ENCODE measurements around the gene ERICH4.

ERICH4 gene

GRCh38 chr19:41426952-41427646, 15.9 kb upstream of the ERICH4 start, which contains the start of gene B3GNT8:
TSS of gene B3GNT8 (minus strand) at chr19:41427374. CDS start at chr19:41426778, 596 bp downstream.
- H3K4me3 ChIP-seq (replicated peaks; ENCODE audit: low read depth, low read length), result peak within 1 kb of the TSS; percentile 30
- peaks cover 24% of the 10 kb centered on the region for H3K36me3 ChIP-seq (ENCODE audit: control insufficient read depth, insufficient read depth, low read length)

GRCh38 chr19:41427647-41428480, 15.1 kb upstream of the ERICH4 start:
- DNase-seq (ENCODE audit: extremely low read depth, insufficient read length), result peak; percentile 40
- Histone ChIP-seq H3K27me3 (replicated peaks; ENCODE audit: control insufficient read depth, insufficient read depth, low read length) (no peaks in the 10 kb centered on the region), H3K36me3 (ENCODE audit: control insufficient read depth, insufficient read depth, low read length) (peaks cover 26% of the 10 kb centered on the region), H3K4me3 (replicated peaks; ENCODE audit: low read depth, low read length) (peak overlapping the region; percentile 30)
- no peak for TF ChIP-seq CTCF (IDR thresholded peaks at IDR 0.05; ENCODE audit: insufficient read depth, low read length, poor library complexity, severe bottlenecking)

More at GRCh38 chr19:41426952-41427646, 15.9 kb upstream of the ERICH4 start, which contains the start of gene B3GNT8:
- DNase-seq (ENCODE audit: extremely low read depth, insufficient read length), result peak; percentile 51
- TF ChIP-seq CTCF (IDR thresholded peaks at IDR 0.05; ENCODE audit: insufficient read depth, low read length, poor library complexity, severe bottlenecking), result no peak
- no peaks in the 10 kb centered on the region for H3K27me3 ChIP-seq (replicated peaks; ENCODE audit: control insufficient read depth, insufficient read depth, low read length)

- Histone ChIP-seq H3K36me3 (ENCODE audit: control insufficient read depth, insufficient read depth, low read length) (peaks cover 26% of the 10 kb centered on the region), H3K27me3 (replicated peaks; ENCODE audit: control insufficient read depth, insufficient read depth, low read length) (no peaks in the 10 kb centered on the region), H3K4me3 (replicated peaks; ENCODE audit: low read depth, low read length) (no peak overlapping the region)
- no peak for DNase-seq (ENCODE audit: extremely low read depth, insufficient read length)
- TF ChIP-seq CTCF (IDR thresholded peaks at IDR 0.05; ENCODE audit: insufficient read depth, low read length, poor library complexity, severe bottlenecking), result no peak
Measured at GRCh38 chr19:41428481-41428859, 14.5 kb upstream of the ERICH4 start.

GRCh38 chr19:41430922-41431321, 12.0 kb upstream of the ERICH4 start:
- no peak for TF ChIP-seq CTCF (IDR thresholded peaks at IDR 0.05; ENCODE audit: insufficient read depth, low read length, poor library complexity, severe bottlenecking)
- Histone ChIP-seq H3K4me3 (replicated peaks; ENCODE audit: low read depth, low read length) (no peak overlapping the region), H3K36me3 (ENCODE audit: control insufficient read depth, insufficient read depth, low read length) (peaks cover 19% of the 10 kb centered on the region), H3K27me3 (replicated peaks; ENCODE audit: control insufficient read depth, insufficient read depth, low read length) (no peaks in the 10 kb centered on the region)
- no peak for DNase-seq (ENCODE audit: extremely low read depth, insufficient read length)

- no peak for DNase-seq (ENCODE audit: extremely low read depth, insufficient read length)
- Histone ChIP-seq H3K4me3 (replicated peaks; ENCODE audit: low read depth, low read length) (no peak overlapping the region), H3K36me3 (ENCODE audit: control insufficient read depth, insufficient read depth, low read length) (peaks cover 19% of the 10 kb centered on the region), H3K27me3 (replicated peaks; ENCODE audit: control insufficient read depth, insufficient read depth, low read length) (no peaks in the 10 kb centered on the region)
- TF ChIP-seq CTCF (IDR thresholded peaks at IDR 0.05; ENCODE audit: insufficient read depth, low read length, poor library complexity, severe bottlenecking), result peak; percentile 27
Measured at GRCh38 chr19:41431426-41432386, 11.2 kb upstream of the ERICH4 start.

Data from GM06990 (cell line).